H54 (cell line): ENCODE measurements around the gene TRIOBP.

ENCODE experiments used
- DNase-seq: peaks from one replicate; pipeline ENCODE4 v3.0.0; 2011; ENCODE audit warnings: low spot score, mixed read lengths; ENCODE audit not compliant: insufficient read length
- FAIRE-seq: peaks from 3 replicates; lab custom pipeline; 2011; peaks lifted over from hg19 to GRCh38; lab: Jason Lieb, UNC
- POLR2A ChIP-seq: IDR thresholded peaks from 2 replicates; pipeline ENCODE4 v1.6.1; 2011; ENCODE audit warnings: low read depth, mild to moderate bottlenecking, low read length

The TRIOBP gene

GRCh38 chr22:37750596-37751162 is 53.8 kb downstream of the TRIOBP start:
- no peak for TF ChIP-seq POLR2A
- FAIRE-seq (no peak), DNase-seq (no peak)

GRCh38 chr22:37751449-37752188 is 54.8 kb downstream of the TRIOBP start:
- DNase-seq (no peak), FAIRE-seq (no peak)
- TF ChIP-seq POLR2A = no peak

GRCh38 chr22:37752189-37753087 is 55.6 kb downstream of the TRIOBP start:
- DNase-seq (peak; percentile 82), FAIRE-seq (peak; percentile 89)

GRCh38 chr22:37753746-37754145 is 56.9 kb downstream of the TRIOBP start:
- no peak for TF ChIP-seq POLR2A
- FAIRE-seq (no peak), DNase-seq (no peak)

More at GRCh38 chr22:37752189-37753087, 55.6 kb downstream of the TRIOBP start:
- TF ChIP-seq POLR2A = no peak

GRCh38 chr22:37757663-37758062 is 60.8 kb downstream of the TRIOBP start:
- TF ChIP-seq POLR2A = no peak
- DNase-seq (no peak), FAIRE-seq (no peak)

- no peak for DNase-seq
- TF ChIP-seq POLR2A = no peak
- FAIRE-seq = no peak
Observed at GRCh38 chr22:37758694-37759093, 61.8 kb downstream of the TRIOBP start.

- no peak for TF ChIP-seq POLR2A
- DNase-seq = no peak
Observed at GRCh38 chr22:37759281-37759680, 62.4 kb downstream of the TRIOBP start.

GRCh38 chr22:37760152-37760551 is 63.3 kb downstream of the TRIOBP start:
- no peak for FAIRE-seq
- no peak for TF ChIP-seq POLR2A

More at GRCh38 chr22:37759281-37759680, 62.4 kb downstream of the TRIOBP start:
- no peak for FAIRE-seq

GRCh38 chr22:37762389-37762836 is 65.6 kb downstream of the TRIOBP start:
- TF ChIP-seq POLR2A = no peak
- FAIRE-seq (no peak), DNase-seq (no peak)

More at GRCh38 chr22:37760152-37760551, 63.3 kb downstream of the TRIOBP start:
- no peak for DNase-seq

- FAIRE-seq (no peak), DNase-seq (no peak)
- TF ChIP-seq POLR2A = no peak
Observed at GRCh38 chr22:37763012-37763411, 66.2 kb downstream of the TRIOBP start.

GRCh38 chr22:37763652-37764051 is 66.8 kb downstream of the TRIOBP start:
- DNase-seq (no peak), FAIRE-seq (no peak)
- no peak for TF ChIP-seq POLR2A

- DNase-seq (no peak), FAIRE-seq (no peak)
- TF ChIP-seq POLR2A = no peak
Observed at GRCh38 chr22:37764622-37765021, 67.8 kb downstream of the TRIOBP start.

GRCh38 chr22:37765498-37765897 is 68.7 kb downstream of the TRIOBP start:
- no peak for FAIRE-seq
- no peak for TF ChIP-seq POLR2A
- no peak for DNase-seq
